ENCODE results near the gene GMEB2.
A peak's percentile ranks its signal among the peaks of the same experiment; 100 is the strongest.

Gene GMEB2

GRCh38 chr20:63554361-63555278 lies 72.3 kb downstream of the GMEB2 start:
- H3K9ac ChIP-seq (ENCODE audit: low read depth, low read length), result peak overlapping the region; percentile 65
- H3K4me3 ChIP-seq (ENCODE audit: low read depth, low read length), result peak overlapping the region; percentile 41
- H3K4me1 ChIP-seq (ENCODE audit: control insufficient read depth, insufficient read depth, low read length), result peaks cover 3% of the 10 kb centered on the region
- no peaks in the 10 kb centered on the region for H3K9me3 ChIP-seq (ENCODE audit: control insufficient read depth, insufficient read depth, low read length)
- H3K27me3 ChIP-seq (ENCODE audit: control insufficient read depth, insufficient read depth, low read length), result no peaks in the 10 kb centered on the region
- H3K36me3 ChIP-seq (ENCODE audit: control insufficient read depth, insufficient read depth, low read length), result no peaks in the 10 kb centered on the region

GRCh38 chr20:63553933-63554290 lies 73.0 kb downstream of the GMEB2 start, which contains the start of gene FNDC11:
Gene FNDC11, plus strand, starts transcription at chr20:63554159. Its CDS starts 1,505 bp downstream, at chr20:63555664.
- Histone ChIP-seq H3K9me3 (ENCODE audit: control insufficient read depth, insufficient read depth, low read length) (no peaks in the 10 kb centered on the region), H3K9ac (ENCODE audit: low read depth, low read length) (peak within 1 kb of the TSS; percentile 65), H3K27me3 (ENCODE audit: control insufficient read depth, insufficient read depth, low read length) (no peaks in the 10 kb centered on the region), H3K36me3 (ENCODE audit: control insufficient read depth, insufficient read depth, low read length) (no peaks in the 10 kb centered on the region), H3K4me1 (ENCODE audit: control insufficient read depth, insufficient read depth, low read length) (peaks cover 3% of the 10 kb centered on the region), H3K4me3 (ENCODE audit: low read depth, low read length) (peak within 1 kb of the TSS; percentile 67)

- H3K36me3 ChIP-seq (ENCODE audit: control insufficient read depth, insufficient read depth, low read length), result no peaks in the 10 kb centered on the region
- peak overlapping the region; percentile 67 for H3K4me3 ChIP-seq (ENCODE audit: low read depth, low read length)
- no peaks in the 10 kb centered on the region for H3K9me3 ChIP-seq (ENCODE audit: control insufficient read depth, insufficient read depth, low read length)
- peaks cover 6% of the 10 kb centered on the region for H3K4me1 ChIP-seq (ENCODE audit: control insufficient read depth, insufficient read depth, low read length)
- peak overlapping the region; percentile 47 for H3K9ac ChIP-seq (ENCODE audit: low read depth, low read length)
- no peaks in the 10 kb centered on the region for H3K27me3 ChIP-seq (ENCODE audit: control insufficient read depth, insufficient read depth, low read length)
These were observed 73.5 kb downstream of the GMEB2 start for GRCh38 chr20:63553251-63553932.

- Histone ChIP-seq H3K9ac (ENCODE audit: low read depth, low read length) (peak overlapping the region; percentile 47), H3K36me3 (ENCODE audit: control insufficient read depth, insufficient read depth, low read length) (no peaks in the 10 kb centered on the region), H3K9me3 (ENCODE audit: control insufficient read depth, insufficient read depth, low read length) (no peaks in the 10 kb centered on the region), H3K4me3 (ENCODE audit: low read depth, low read length) (peak overlapping the region; percentile 41), H3K4me1 (ENCODE audit: control insufficient read depth, insufficient read depth, low read length) (peaks cover 8% of the 10 kb centered on the region), H3K27me3 (ENCODE audit: control insufficient read depth, insufficient read depth, low read length) (no peaks in the 10 kb centered on the region)
These were observed 74.2 kb downstream of the GMEB2 start for GRCh38 chr20:63552481-63553249.

GRCh38 chr20:63551068-63551467 lies 75.8 kb downstream of the GMEB2 start:
- no peak overlapping the region for H3K4me3 ChIP-seq (ENCODE audit: low read depth, low read length)
- H3K36me3 ChIP-seq (ENCODE audit: control insufficient read depth, insufficient read depth, low read length), result no peaks in the 10 kb centered on the region
- peaks cover 8% of the 10 kb centered on the region for H3K4me1 ChIP-seq (ENCODE audit: control insufficient read depth, insufficient read depth, low read length)
- no peaks in the 10 kb centered on the region for H3K9me3 ChIP-seq (ENCODE audit: control insufficient read depth, insufficient read depth, low read length)
- H3K9ac ChIP-seq (ENCODE audit: low read depth, low read length), result no peak overlapping the region
- H3K27me3 ChIP-seq (ENCODE audit: control insufficient read depth, insufficient read depth, low read length), result no peaks in the 10 kb centered on the region

GRCh38 chr20:63549679-63550282 lies 77.1 kb downstream of the GMEB2 start:
- H3K27me3 ChIP-seq (ENCODE audit: control insufficient read depth, insufficient read depth, low read length), result no peaks in the 10 kb centered on the region
- H3K4me1 ChIP-seq (ENCODE audit: control insufficient read depth, insufficient read depth, low read length), result peaks cover 8% of the 10 kb centered on the region
- H3K4me3 ChIP-seq (ENCODE audit: low read depth, low read length), result no peak overlapping the region
- H3K9me3 ChIP-seq (ENCODE audit: control insufficient read depth, insufficient read depth, low read length), result no peaks in the 10 kb centered on the region
- no peaks in the 10 kb centered on the region for H3K36me3 ChIP-seq (ENCODE audit: control insufficient read depth, insufficient read depth, low read length)
- H3K9ac ChIP-seq (ENCODE audit: low read depth, low read length), result no peak overlapping the region

GRCh38 chr20:63549019-63549418 lies 77.9 kb downstream of the GMEB2 start:
- Histone ChIP-seq H3K4me1 (ENCODE audit: control insufficient read depth, insufficient read depth, low read length) (peaks cover 8% of the 10 kb centered on the region), H3K9ac (ENCODE audit: low read depth, low read length) (no peak overlapping the region), H3K36me3 (ENCODE audit: control insufficient read depth, insufficient read depth, low read length) (no peaks in the 10 kb centered on the region), H3K9me3 (ENCODE audit: control insufficient read depth, insufficient read depth, low read length) (no peaks in the 10 kb centered on the region), H3K27me3 (ENCODE audit: control insufficient read depth, insufficient read depth, low read length) (no peaks in the 10 kb centered on the region), H3K4me3 (ENCODE audit: low read depth, low read length) (no peak overlapping the region)

GRCh38 chr20:63548542-63548941 lies 78.4 kb downstream of the GMEB2 start:
- no peaks in the 10 kb centered on the region for H3K27me3 ChIP-seq (ENCODE audit: control insufficient read depth, insufficient read depth, low read length)
- no peaks in the 10 kb centered on the region for H3K9me3 ChIP-seq (ENCODE audit: control insufficient read depth, insufficient read depth, low read length)
- H3K4me3 ChIP-seq (ENCODE audit: low read depth, low read length), result no peak overlapping the region
- H3K36me3 ChIP-seq (ENCODE audit: control insufficient read depth, insufficient read depth, low read length), result no peaks in the 10 kb centered on the region
- H3K9ac ChIP-seq (ENCODE audit: low read depth, low read length), result no peak overlapping the region
- H3K4me1 ChIP-seq (ENCODE audit: control insufficient read depth, insufficient read depth, low read length), result peaks cover 8% of the 10 kb centered on the region

- Histone ChIP-seq H3K4me1 (ENCODE audit: control insufficient read depth, insufficient read depth, low read length) (peaks cover 6% of the 10 kb centered on the region), H3K9me3 (ENCODE audit: control insufficient read depth, insufficient read depth, low read length) (no peaks in the 10 kb centered on the region), H3K4me3 (ENCODE audit: low read depth, low read length) (no peak within 1 kb of the TSS), H3K9ac (ENCODE audit: low read depth, low read length) (no peak within 1 kb of the TSS), H3K36me3 (ENCODE audit: control insufficient read depth, insufficient read depth, low read length) (no peaks in the 10 kb centered on the region), H3K27me3 (ENCODE audit: control insufficient read depth, insufficient read depth, low read length) (no peaks in the 10 kb centered on the region)
These were observed 79.0 kb downstream of the GMEB2 start, which contains the start of gene SRMS for GRCh38 chr20:63547725-63548480. Gene SRMS, minus strand, starts transcription at chr20:63547749. Its CDS starts 286 bp downstream, at chr20:63547463.

- Histone ChIP-seq H3K4me3 (ENCODE audit: low read depth, low read length) (no peak overlapping the region), H3K36me3 (ENCODE audit: control insufficient read depth, insufficient read depth, low read length) (no peaks in the 10 kb centered on the region), H3K4me1 (ENCODE audit: control insufficient read depth, insufficient read depth, low read length) (peaks cover 5% of the 10 kb centered on the region), H3K27me3 (ENCODE audit: control insufficient read depth, insufficient read depth, low read length) (no peaks in the 10 kb centered on the region), H3K9me3 (ENCODE audit: control insufficient read depth, insufficient read depth, low read length) (no peaks in the 10 kb centered on the region), H3K9ac (ENCODE audit: low read depth, low read length) (no peak overlapping the region)
These were observed 79.8 kb downstream of the GMEB2 start for GRCh38 chr20:63546956-63547724.

Data from iPS-15b (cell line).